SK-N-SH (cell line): ENCODE results near the gene IMPDH1. TPM values are rescaled to one million over a fixed set of nuclear protein-coding genes. Genes with fewer than 3 reads are reported as not detected.

Experiments
- CTCF ChIA-PET: fragments of 300-600, 350-600 bp; formaldehyde crosslinking; extraction: SDS; loops from one replicate; lab custom pipeline; 2021; lab: Yijun Ruan, JAX
- POLR2A ChIA-PET: fragments of 350-600 bp; sonication (Branson Sonifier 250); formaldehyde crosslinking; extraction: SDS; loops from one replicate; lab custom pipeline; 2020; ENCODE audit warnings: antibody characterized with exemption, inconsistent platforms; lab: Yijun Ruan, JAX
- DNase-seq: peaks from one replicate; pipeline ENCODE4 v3.0.0; 2012
- H2AFZ ChIP-seq: fragments of 200-600 bp; sonication (generic); 2 replicates; pipeline ENCODE4 v1.8.1; 2016; ENCODE audit warnings: antibody characterized with exemption, mild to moderate bottlenecking, low read depth
- H3F3A ChIP-seq: fragments of 200-600 bp; sonication (generic); replicated peaks from 2 replicates; pipeline ENCODE3; 2016; ENCODE audit warnings: antibody characterized with exemption, mild to moderate bottlenecking; ENCODE audit not compliant: insufficient read depth
- H3K27ac ChIP-seq, 2 experiments: fragments of 200-500 bp in 1 of 2; fragments of 200-600 bp in 1 of 2; sonication (Bioruptor generic) in 1 of 2; sonication (generic), shearing (Covaris generic) in 1 of 2; 2 replicates each; pipeline versions ENCODE4 v1.5.1 to v1.6.1; 2014 to 2016; ENCODE audit warnings: low read depth in 2 of 2, inconsistent platforms in 1 of 2, low read length in 1 of 2, mild to moderate bottlenecking in 1 of 2, mixed read lengths in 1 of 2
- H3K27me3 ChIP-seq: fragments of 200-600 bp; sonication (generic), shearing (Covaris generic); 2 replicates; pipeline ENCODE4 v1.6.1; 2016; ENCODE audit warnings: mixed run types; ENCODE audit not compliant: insufficient read depth
- H3K36me3 ChIP-seq, 2 experiments: fragments of 200-500 bp in 1 of 2; fragments of 200-600 bp in 1 of 2; sonication (Bioruptor generic) in 1 of 2; sonication (generic) in 1 of 2; replicated peaks in 1 of 2; 2 replicates each; pipeline versions ENCODE3 to v1.5.1; 2014 to 2016; ENCODE audit warnings: low read length in 1 of 2, mild to moderate bottlenecking in 1 of 2; ENCODE audit not compliant: insufficient read depth in 2 of 2, control insufficient read depth in 1 of 2
- H3K4me1 ChIP-seq, 2 experiments: fragments of 200-500 bp in 1 of 2; fragments of 200-600 bp in 1 of 2; sonication (Bioruptor generic) in 1 of 2; sonication (generic), shearing (Covaris generic) in 1 of 2; 2 replicates each; pipeline versions ENCODE4 v1.5.1 to v1.6.1; 2014 to 2016; ENCODE audit warnings: low read depth in 1 of 2, low read length in 1 of 2, mixed run types in 1 of 2; ENCODE audit not compliant: insufficient read depth in 2 of 2, control insufficient read depth in 1 of 2
- H3K4me2 ChIP-seq: fragments of 200-600 bp; sonication (generic), shearing (Covaris generic); 2 replicates; pipeline ENCODE4 v1.6.1; 2017; ENCODE audit warnings: mixed run types
- H3K4me3 ChIP-seq, 2 experiments: fragments of 200-500 bp in 1 of 2; fragments of 200-600 bp in 1 of 2; sonication (Bioruptor generic) in 1 of 2; sonication (generic), shearing (Covaris generic) in 1 of 2; 2 replicates each; pipeline versions ENCODE4 v1.5.1 to v1.8.1; 2014 to 2016; ENCODE audit warnings: low read depth in 2 of 2, inconsistent platforms in 1 of 2, low read length in 1 of 2, mild to moderate bottlenecking in 1 of 2, mixed read lengths in 1 of 2, moderate library complexity in 1 of 2
- H3K79me2 ChIP-seq: fragments of 200-600 bp; sonication (generic); 2 replicates; pipeline ENCODE4 v1.8.1; 2017; ENCODE audit warnings: mild to moderate bottlenecking; ENCODE audit not compliant: insufficient read depth
- H3K9ac ChIP-seq: fragments of 200-600 bp; sonication (generic); 2 replicates; pipeline ENCODE4 v1.6.1; 2017; ENCODE audit warnings: mixed run types
- H3K9me2 ChIP-seq: fragments of 200-600 bp; sonication (generic); 2 replicates; pipeline ENCODE4 v1.6.1; 2017; ENCODE audit warnings: mixed run types
- H3K9me3 ChIP-seq: fragments of 200-600 bp; sonication (generic); 2 replicates; pipeline ENCODE4 v1.6.1; 2017; ENCODE audit warnings: mixed run types, mild to moderate bottlenecking, moderate library complexity
- H4K20me1 ChIP-seq: fragments of 200-600 bp; sonication (generic); 2 replicates; pipeline ENCODE4 v1.6.1; 2017; ENCODE audit warnings: mild to moderate bottlenecking, mixed run types; ENCODE audit not compliant: insufficient read depth
- CHD2 ChIP-seq: fragments of 150-350 bp; IDR thresholded peaks from 2 replicates; pipeline ENCODE4 v1.6.1; 2018; ENCODE audit warnings: low read length; ENCODE audit not compliant: partially characterized antibody
- ELF1 ChIP-seq: IDR thresholded peaks from 2 replicates; pipeline ENCODE4 v1.4.0; 2012
- EP300 ChIP-seq, 2 experiments: IDR thresholded peaks; 2 replicates each; pipeline versions ENCODE4 v1.4.0 to v1.6.1; 2012; ENCODE audit warnings: borderline replicate concordance in 1 of 2, low read depth in 1 of 2, low read length in 1 of 2
- EZH2phosphoT487 ChIP-seq: fragments of 200-600 bp; sonication (generic); IDR thresholded peaks from 2 replicates; pipeline ENCODE4 v1.6.1; 2017; ENCODE audit warnings: low read depth, mixed run types, mild to moderate bottlenecking, antibody characterized with exemption, moderate library complexity, borderline replicate concordance
- FOSL2 ChIP-seq: IDR thresholded peaks from 2 replicates; pipeline ENCODE4 v1.4.0; 2012; ENCODE audit warnings: low read depth, mild to moderate bottlenecking, moderate library complexity, borderline replicate concordance
- FOXM1 ChIP-seq: IDR thresholded peaks from 2 replicates; pipeline ENCODE4 v1.4.0; 2012; ENCODE audit warnings: low read depth, mild to moderate bottlenecking
- GATA2 ChIP-seq: sonication (generic); formaldehyde crosslinking; IDR thresholded peaks from 2 replicates; pipeline ENCODE4 v1.5.0; 2020; ENCODE audit warnings: mild to moderate bottlenecking, missing genetic modification reagents
- IRF3 ChIP-seq: fragments of 150-350 bp; IDR thresholded peaks from 2 replicates; pipeline ENCODE4 v1.6.1; 2016; ENCODE audit warnings: mild to moderate bottlenecking, low read depth, low read length
- JUND ChIP-seq: IDR thresholded peaks from 2 replicates; pipeline ENCODE4 v1.4.0; 2012
- MAX ChIP-seq: IDR thresholded peaks from 2 replicates; pipeline ENCODE4 v1.4.0; 2012; ENCODE audit warnings: low read depth
- MXI1 ChIP-seq: IDR thresholded peaks from 2 replicates; pipeline ENCODE4 v1.6.1; 2012; ENCODE audit warnings: mild to moderate bottlenecking, low read depth, low read length, improper control_type of control experiment
- NRF1 ChIP-seq: IDR thresholded peaks from 2 replicates; pipeline ENCODE4 v1.6.1; 2012; ENCODE audit warnings: low read depth, mild to moderate bottlenecking, low read length
- PBX3 ChIP-seq: IDR thresholded peaks from 2 replicates; pipeline ENCODE4; 2012
- POLR2AphosphoS5 ChIP-seq: IDR thresholded peaks from 2 replicates; pipeline ENCODE4 v1.6.1; 2012; ENCODE audit warnings: low read depth, low read length
- RCOR1 ChIP-seq: fragments of 150-350 bp; IDR thresholded peaks from 2 replicates; pipeline ENCODE4 v1.6.1; 2017; ENCODE audit warnings: antibody characterized with exemption, low read length
- REST ChIP-seq: IDR thresholded peaks from 2 replicates; pipeline ENCODE4 v1.6.1; 2012; ENCODE audit warnings: mild to moderate bottlenecking, low read depth, low read length, moderate library complexity
- RFX5 ChIP-seq: IDR thresholded peaks from 2 replicates; pipeline ENCODE4 v1.6.1; 2012; ENCODE audit warnings: mild to moderate bottlenecking, improper control_type of control experiment, low read length
- SIN3A ChIP-seq: IDR thresholded peaks from 2 replicates; pipeline ENCODE4 v1.6.1; 2012; ENCODE audit warnings: low read depth, mild to moderate bottlenecking, low read length, moderate library complexity, borderline replicate concordance
- TAF1 ChIP-seq: IDR thresholded peaks from 2 replicates; pipeline ENCODE4 v1.6.1; 2012; ENCODE audit warnings: low read depth, mild to moderate bottlenecking, low read length, moderate library complexity, borderline replicate concordance
- TCF12 ChIP-seq: IDR thresholded peaks from 2 replicates; pipeline ENCODE4 v1.4.0; 2012
- TEAD4 ChIP-seq: IDR thresholded peaks from 2 replicates; pipeline ENCODE4 v1.4.0; 2012; ENCODE audit warnings: mild to moderate bottlenecking, borderline replicate concordance; ENCODE audit not compliant: insufficient read depth
- USF1 ChIP-seq: IDR thresholded peaks from 2 replicates; pipeline ENCODE4 v1.4.0; 2012; ENCODE audit warnings: low read depth, borderline replicate concordance
- ZBTB33 ChIP-seq: IDR thresholded peaks from 2 replicates; pipeline ENCODE4 v1.4.0; 2012; ENCODE audit warnings: low read depth, borderline replicate concordance
- WGBS: methylation state at CpG from one replicate; pipeline ENCODE4 v1.1.6; 2017; ENCODE audit warnings: low lambda C conversion rate; 5-methylcytosine and 5-hydroxymethylcytosine counted together
- polyA plus RNA-seq, 3 experiments: library from polyadenylated mRNA; depleted of rRNA; stranded (reverse); fragments of >200 nt; gene quantifications; 2 replicates each; pipeline ENCODE4 v1.2.3, GENCODE V29; 2012

Gene IMPDH1
- polyA plus RNA-seq, 1 of the 3 experiments (the other 2 are of a cell fraction), result 80.4 TPM

- Histone ChIP-seq H3K27ac (peak within 1 kb of the TSS; percentile 81 to 91), H3K9ac (peak within 1 kb of the TSS; percentile 91), H3K4me1 (peaks cover 25 to 38% of the 10 kb centered on the region in 2 experiments; a peak in 3 of 4 replicates), H3K79me2 (peaks cover 50% of the 10 kb centered on the region), H3K4me2 (peak within 1 kb of the TSS; percentile 97), H4K20me1 (peaks cover 17% of the 10 kb centered on the region), H3K9me3 (no peaks in the 10 kb centered on the region), H3K4me3 (peak within 1 kb of the TSS; percentile 89 to 99), H3K9me2 (no peaks in the 10 kb centered on the region), H2AFZ (peak within 1 kb of the TSS; percentile 94), H3F3A (peaks cover 26% of the 10 kb centered on the region), H3K27me3 (no peaks in the 10 kb centered on the region), H3K36me3 (peaks cover 9 to 11% of the 10 kb centered on the region in 2 experiments)
- TF ChIP-seq REST, result peak; percentile 63
- TF ChIP-seq EZH2phosphoT487, result no peak
- TF ChIP-seq NRF1, result peak; percentile 97
- TF ChIP-seq USF1, result no peak
- TF ChIP-seq MAX, result peak; percentile 95
- 0 out of 2 replicates have a peak, but pooled peaks have one; percentile 6 for TF ChIP-seq GATA2 (CRISPR knock-in tag)
- peak; percentile 93; the same call in 1 of the 2 replicates for TF ChIP-seq TAF1
- TF ChIP-seq CHD2, result no peak
- 0 out of 2 replicates have a peak, but pooled peaks have one; percentile 15 for TF ChIP-seq RFX5
- TF ChIP-seq SIN3A, result peak; percentile 55; the same call in 1 of the 2 replicates
- peak in 1 of 2 experiments; percentile 20; a peak in 1 of 4 replicates for TF ChIP-seq EP300 (IDR thresholded peaks at IDR 0.05; ENCODE audit: borderline replicate concordance in 1 of 2, low read depth in 1 of 2, low read length in 1 of 2)
- peak; percentile 35; the same call in 1 of the 2 replicates for TF ChIP-seq FOSL2
- TF ChIP-seq FOXM1, result no peak
- TF ChIP-seq POLR2AphosphoS5, result peak; percentile 98
- TF ChIP-seq TCF12, result peak; percentile 35; the same call in 1 of the 2 replicates
- peak; percentile 5; the same call in 1 of the 2 replicates for TF ChIP-seq JUND
- TF ChIP-seq ZBTB33, result 0 out of 2 replicates have a peak, but pooled peaks have one; percentile 47
- no peak for TF ChIP-seq IRF3
- TF ChIP-seq TEAD4, result no peak
- TF ChIP-seq PBX3, result no peak
- peak; percentile 91 for TF ChIP-seq MXI1
- TF ChIP-seq RCOR1, result peak; percentile 24
- TF ChIP-seq ELF1, result no peak
- WGBS, result under 1% methylated on average over 55 of the region's 64 CpGs
- POLR2A ChIA-PET, result interaction anchor here (0.8 to 2.2 kb wide), 11 partner anchors 9 to 108 kb away, joined by 3 to 9 read pairs (median 4); partner anchors contain the start of gene METTL2B
- CTCF ChIA-PET, result interaction anchor here (0.7 to 8.9 kb wide), 17 partner anchors 9 to 427 kb away, joined by 3 to 187 read pairs (median 6); partner anchors contain the start of gene RBM28
- DNase-seq, result peak; percentile 99
These were observed 45.9 kb upstream of the IMPDH1 start, which contains the start of gene HILPDA for GRCh38 chr7:128455543-128456254. HILPDA (plus strand) TSS chr7:128455878; CDS start chr7:128457269, 1,391 bp downstream.
